BJ (cell line): ENCODE data around the gene EGFR. TPM values are rescaled to one million over a fixed set of nuclear protein-coding genes. Genes with fewer than 3 reads are reported as not detected.

Experiments
- CTCF ChIA-PET: fragments of 350-600 bp; formaldehyde crosslinking; extraction: SDS; loops from one replicate; lab custom pipeline; 2021; ENCODE audit warnings: antibody characterized with exemption, inconsistent platforms; lab: Yijun Ruan, JAX
- POLR2A ChIA-PET: fragments of 300-600 bp; sonication (Branson Sonifier 250); formaldehyde crosslinking; extraction: SDS; loops from one replicate; lab custom pipeline; 2021; ENCODE audit warnings: antibody characterized with exemption; lab: Charles Lee
- DNase-seq: peaks from one replicate; pipeline ENCODE4 v3.0.0-alpha.2; 2011; ENCODE audit warnings: low read depth
- H3K27me3 ChIP-seq: 2 replicates; pipeline ENCODE4 v1.6.0; 2011; ENCODE audit warnings: low read length; ENCODE audit not compliant: control insufficient read depth, insufficient read depth
- H3K36me3 ChIP-seq: 2 replicates; pipeline ENCODE4 v1.5.1; 2011; ENCODE audit warnings: low read length; ENCODE audit not compliant: control insufficient read depth, insufficient read depth
- H3K4me3 ChIP-seq: 2 replicates; pipeline ENCODE4 v1.5.1; 2011; ENCODE audit warnings: low read depth, mild to moderate bottlenecking, control low read depth, low read length
- CTCF ChIP-seq: IDR thresholded peaks from 2 replicates; pipeline ENCODE4 v1.5.1; 2011; ENCODE audit warnings: low read depth, mild to moderate bottlenecking, control low read depth, inconsistent platforms, low read length, moderate library complexity; ENCODE audit not compliant: insufficient read depth
- polyA plus RNA-seq: library from polyadenylated mRNA; depleted of rRNA; stranded (reverse); fragments of >200 nt; gene quantifications from 2 replicates; pipeline ENCODE4 v1.2.3, GENCODE V29; 2011

EGFR gene
- polyA plus RNA-seq, 1 experiment: 34.0 TPM

GRCh38 chr7:55084307-55084706, 65.5 kb downstream of the EGFR start:
- no peak for DNase-seq
- no peak overlapping the region for H3K4me3 ChIP-seq
- ChIA-PET CTCF (interaction anchor here (0.6 kb wide), 1 partner anchor 147 kb away, joined by 3 read pairs; no protein-coding TSS in a partner anchor), POLR2A (no interaction called here)
- H3K27me3 ChIP-seq: no peaks in the 10 kb centered on the region
- 0 out of 2 replicates have a peak, but pooled peaks cover 2% of the 10 kb centered on the region for H3K36me3 ChIP-seq
- no peak for TF ChIP-seq CTCF

GRCh38 chr7:55085511-55086412, 66.9 kb downstream of the EGFR start:
- ChIA-PET POLR2A (interaction anchor here (0.9 kb wide), 1 partner anchor 20 kb away, joined by 18 read pairs; no protein-coding TSS in a partner anchor), CTCF (interaction anchor here (1.0 to 2.4 kb wide), 6 partner anchors 10 to 169 kb away, joined by 3 to 10 read pairs (median 4); no protein-coding TSS in a partner anchor)
- H3K27me3 ChIP-seq: no peaks in the 10 kb centered on the region
- H3K4me3 ChIP-seq: no peak overlapping the region; the same call in 1 of the 2 replicates
- TF ChIP-seq CTCF: no peak
- H3K36me3 ChIP-seq: 0 out of 2 replicates have a peak, but pooled peaks cover 2% of the 10 kb centered on the region
- DNase-seq: no peak

GRCh38 chr7:55086413-55087201, 67.8 kb downstream of the EGFR start:
- DNase-seq: no peak
- H3K27me3 ChIP-seq: no peaks in the 10 kb centered on the region
- POLR2A ChIA-PET: interaction anchor here (0.6 to 0.9 kb wide), 3 partner anchors 21 to 64 kb away, joined by 3 to 18 read pairs (median 9); no protein-coding TSS in a partner anchor
- 0 out of 2 replicates have a peak, but pooled peaks cover 2% of the 10 kb centered on the region for H3K36me3 ChIP-seq
- CTCF ChIA-PET: interaction anchor here (1.0 to 2.4 kb wide), 7 partner anchors 11 to 168 kb away, joined by 3 to 10 read pairs (median 3); no protein-coding TSS in a partner anchor
- TF ChIP-seq CTCF: no peak
- H3K4me3 ChIP-seq: peak overlapping the region; percentile 32

- Histone ChIP-seq H3K4me3 (no peak overlapping the region), H3K36me3 (0 out of 2 replicates have a peak, but pooled peaks cover 2% of the 10 kb centered on the region), H3K27me3 (no peaks in the 10 kb centered on the region)
- TF ChIP-seq CTCF: no peak
- POLR2A ChIA-PET: no interaction called here
- CTCF ChIA-PET: interaction anchor here (0.9 to 2.4 kb wide), 4 partner anchors 12 to 167 kb away, joined by 3 to 10 read pairs (median 4); no protein-coding TSS in a partner anchor
- DNase-seq: no peak
Observed at GRCh38 chr7:55087521-55087961, 68.7 kb downstream of the EGFR start.
